HepG2 (cell line): ENCODE measurements around the gene AWAT2. TPM values are rescaled to one million over a fixed set of nuclear protein-coding genes. Genes with fewer than 3 reads are reported as not detected.

Experiments used
- ATAC-seq: fragments of 200-7000 bp; cut with Tn5 transposase; 3 replicates; pipeline ENCODE4 v1.9.1; 2020; ENCODE audit warnings: mild to moderate bottlenecking, moderate library complexity
- BruUV-seq: library from RNA; stranded (reverse); fragments of 400-500 nt; replicated peaks from 2 replicates; lab custom pipeline; 2021; lab: Mats Ljungman, UMichigan
- CTCF ChIA-PET: fragments of 300-600 bp; formaldehyde crosslinking; extraction: SDS; loops from one replicate; lab custom pipeline; 2021; ENCODE audit warnings: low total read pairs, inconsistent platforms, low intra/inter-chr PET ratio; lab: Yijun Ruan, JAX
- POLR2A ChIA-PET: fragments of 350-600 bp; sonication (Branson Sonifier 250); formaldehyde crosslinking; loops from one replicate; lab custom pipeline; 2020; ENCODE audit warnings: antibody characterized with exemption, inconsistent platforms; lab: Yijun Ruan, JAX
- DNase-seq: peaks from one replicate; pipeline ENCODE4 v3.0.0-alpha.2; 2015; ENCODE audit warnings: low spot score
- FAIRE-seq: peaks from 3 replicates; lab custom pipeline; 2011; peaks lifted over from hg19 to GRCh38; lab: Jason Lieb, UNC
- H2AFZ ChIP-seq: one replicate; pipeline ENCODE4 v1.6.1; 2011; ENCODE audit warnings: low read length, inconsistent platforms
- H3K27ac ChIP-seq: fragments of 300-600 bp; 3 replicates; pipeline ENCODE4 v1.8.0; 2011; ENCODE audit warnings: mixed run types, mild to moderate bottlenecking, mixed read lengths, low read length, inconsistent platforms; ENCODE audit not compliant: insufficient read depth; ENCODE audit errors: extremely low read length
- H3K27me3 ChIP-seq, 2 experiments: fragments of 200-600 bp in 1 of 2; 2 replicates in 1 of 2; 3 replicates in 1 of 2; pipeline versions ENCODE4 v1.6.0 to v1.8.0; 2011; ENCODE audit warnings: low read length in 2 of 2, mild to moderate bottlenecking in 2 of 2, moderate library complexity in 2 of 2, inconsistent platforms in 1 of 2; ENCODE audit not compliant: insufficient read depth in 2 of 2, control insufficient read depth in 1 of 2
- H3K36me3 ChIP-seq, 2 experiments: fragments of 200-600 bp in 1 of 2; replicated peaks in 1 of 2; 2 replicates in 1 of 2; 3 replicates in 1 of 2; pipeline versions ENCODE4 v1.5.1 to v1.8.0; 2011; ENCODE audit warnings: low read length in 2 of 2, inconsistent platforms in 1 of 2; ENCODE audit not compliant: insufficient read depth in 2 of 2, control insufficient read depth in 1 of 2
- H3K4me1 ChIP-seq: 2 replicates; pipeline ENCODE4 v1.5.1; 2012; ENCODE audit warnings: low read length, inconsistent platforms; ENCODE audit not compliant: insufficient read depth
- H3K4me2 ChIP-seq: 2 replicates; pipeline ENCODE4 v1.6.0; 2011; ENCODE audit warnings: low read depth, low read length, inconsistent platforms
- H3K4me3 ChIP-seq, 3 experiments: fragments of 200-600 bp in 1 of 3; sonication (generic), shearing (Covaris generic) in 1 of 3; replicated peaks in 1 of 3; 2 replicates each; pipeline ENCODE4 v1.5.1; 2011 to 2016; ENCODE audit warnings: low read length in 3 of 3, inconsistent platforms in 2 of 3, low read depth in 2 of 3, mild to moderate bottlenecking in 2 of 3, control low read depth in 1 of 3, mixed read lengths in 1 of 3; ENCODE audit not compliant: insufficient read depth in 1 of 3
- H3K79me2 ChIP-seq: one replicate; pipeline ENCODE4 v1.6.1; 2011; ENCODE audit warnings: low read length, inconsistent platforms; ENCODE audit not compliant: insufficient read depth
- H3K9ac ChIP-seq: 2 replicates; pipeline ENCODE4 v1.6.0; 2011; ENCODE audit warnings: mild to moderate bottlenecking, low read depth, low read length, inconsistent platforms; ENCODE audit not compliant: insufficient read depth
- H3K9me3 ChIP-seq: 2 replicates; pipeline ENCODE4 v1.5.1; 2012; ENCODE audit warnings: mild to moderate bottlenecking, low read length
- H4K20me1 ChIP-seq: 2 replicates; pipeline ENCODE4 v1.6.0; 2011; ENCODE audit warnings: inconsistent platforms, mild to moderate bottlenecking, low read length, moderate library complexity; ENCODE audit not compliant: insufficient read depth
- BCL6 ChIP-seq: IDR thresholded peaks from 2 replicates; pipeline ENCODE4 v1.6.1; 2016; ENCODE audit warnings: missing genetic modification reagents, missing compliant biosample characterization
- ELF3 ChIP-seq: IDR thresholded peaks from 2 replicates; pipeline ENCODE4 v1.6.1; 2016; ENCODE audit warnings: missing genetic modification reagents, missing compliant biosample characterization
- HMG20B ChIP-seq: conservative IDR thresholded peaks from 2 replicates; pipeline ENCODE4 v1.6.1; 2016; ENCODE audit warnings: missing genetic modification reagents, missing compliant biosample characterization
- MYNN ChIP-seq: sonication (generic); formaldehyde crosslinking; IDR thresholded peaks from 2 replicates; pipeline ENCODE4 v1.4.0; 2020; ENCODE audit warnings: mild to moderate bottlenecking, low read depth, missing genetic modification reagents
- NCOA2 ChIP-seq: sonication (generic); formaldehyde crosslinking; IDR thresholded peaks from 2 replicates; pipeline ENCODE4 v1.8.0; 2022; ENCODE audit warnings: inconsistent platforms
- PHB2 ChIP-seq: fragments of 450-650 bp; IDR thresholded peaks from 2 replicates; pipeline ENCODE4 v1.6.1; 2018; ENCODE audit not compliant: partially characterized antibody
- RARA ChIP-seq: IDR thresholded peaks from 2 replicates; pipeline ENCODE4 v1.6.1; 2016; ENCODE audit warnings: missing genetic modification reagents, missing compliant biosample characterization
- SMC3 ChIP-seq: IDR thresholded peaks from 2 replicates; pipeline ENCODE4 v1.6.1; 2011; ENCODE audit warnings: low read length, improper control_type of control experiment
- SOX13 ChIP-seq, 3 experiments: fragments of 450-650 bp in 1 of 3; sonication (generic) in 1 of 3; formaldehyde crosslinking in 1 of 3; IDR thresholded peaks in 2 of 3; conservative IDR thresholded peaks in 1 of 3; 2 replicates each; pipeline versions ENCODE4 v1.5.0 to v1.6.1; 2016 to 2020; ENCODE audit warnings: antibody characterized with exemption in 1 of 3, mild to moderate bottlenecking in 1 of 3, missing compliant biosample characterization in 1 of 3, missing genetic modification reagents in 1 of 3, moderate library complexity in 1 of 3
- ZBTB21 ChIP-seq: sonication (generic); formaldehyde crosslinking; IDR thresholded peaks from 2 replicates; pipeline ENCODE4 v1.4.0; 2020; ENCODE audit warnings: missing genetic modification reagents
- ZEB1 ChIP-seq: IDR thresholded peaks from 2 replicates; pipeline ENCODE4 v1.6.1; 2012; ENCODE audit warnings: mild to moderate bottlenecking, low read depth, inconsistent platforms; ENCODE audit not compliant: insufficient replicate concordance
- ZFP82 ChIP-seq: sonication (generic); formaldehyde crosslinking; IDR thresholded peaks from 2 replicates; pipeline ENCODE4 v1.5.1; 2020; ENCODE audit warnings: mild to moderate bottlenecking, missing genetic modification reagents, borderline replicate concordance
- WGBS: methylation state at CpG from one replicate; pipeline ENCODE4 v1.1.6; 2017; ENCODE audit warnings: low lambda C conversion rate; 5-methylcytosine and 5-hydroxymethylcytosine counted together
- in situ Hi-C: cut with HindIII; loops from 2 replicates; pipeline ENCODE4 v1.10.0; 2017; ENCODE audit warnings: low pct_unique_long_range_greater_than_20kb; ENCODE audit not compliant: extremely low pct_ligation_motif_present
- intact Hi-C: fragments of 100-400 bp; cut with micrococcal nuclease; formaldehyde crosslinking; loops from one replicate; pipeline ENCODE4 v1.10.0; 2022; ENCODE audit not compliant: unreplicated experiment
- polyA plus RNA-seq, 8 experiments: library from polyadenylated mRNA; depleted of rRNA in 3 of 8; stranded (reverse) in 7 of 8; unstranded in 1 of 8; fragments of >200 nt; fragmentation: Illumina TruSeq in 4 of 8; extraction: Trizol in 4 of 8; gene quantifications; 2 replicates each; pipeline versions ENCODE4 v1.2.1 to v1.2.3, GENCODE V29; 2011 to 2016; ENCODE audit warnings: low read depth in 4 of 8, missing spikeins in 1 of 8, mixed read lengths in 1 of 8; ENCODE audit not compliant: insufficient read depth in 1 of 8
- total RNA-seq, 5 experiments: library from RNA; depleted of rRNA; stranded (reverse); fragments of >200 nt; fragmentation: Illumina TruSeq; extraction: Trizol; gene quantifications; 2 replicates each; pipeline ENCODE4 v1.2.3, GENCODE V29; 2016; ENCODE audit warnings: low read depth in 1 of 5
- TF ChIP-seq, protein P1 (sequence below): sonication (generic); formaldehyde crosslinking; IDR thresholded peaks from 2 replicates; pipeline ENCODE4 v1.5.0; 2020; ENCODE audit warnings: mild to moderate bottlenecking, missing genetic modification reagents
- TF ChIP-seq, protein P2 (sequence below): sonication (generic); formaldehyde crosslinking; IDR thresholded peaks from 2 replicates; pipeline ENCODE4 v1.5.0; 2020; ENCODE audit warnings: mild to moderate bottlenecking, missing genetic modification reagents, moderate library complexity
- TF ChIP-seq, protein P3 (sequence below): sonication (generic); formaldehyde crosslinking; IDR thresholded peaks from 2 replicates; pipeline ENCODE4 v1.4.0; 2020; ENCODE audit warnings: missing genetic modification reagents

The AWAT2 gene
- total and polyA plus RNA-seq, 2 of the 13 experiments (the other 11 are each of a cell fraction or from before 2014, with no cell fraction given), result not detected

DNA sequence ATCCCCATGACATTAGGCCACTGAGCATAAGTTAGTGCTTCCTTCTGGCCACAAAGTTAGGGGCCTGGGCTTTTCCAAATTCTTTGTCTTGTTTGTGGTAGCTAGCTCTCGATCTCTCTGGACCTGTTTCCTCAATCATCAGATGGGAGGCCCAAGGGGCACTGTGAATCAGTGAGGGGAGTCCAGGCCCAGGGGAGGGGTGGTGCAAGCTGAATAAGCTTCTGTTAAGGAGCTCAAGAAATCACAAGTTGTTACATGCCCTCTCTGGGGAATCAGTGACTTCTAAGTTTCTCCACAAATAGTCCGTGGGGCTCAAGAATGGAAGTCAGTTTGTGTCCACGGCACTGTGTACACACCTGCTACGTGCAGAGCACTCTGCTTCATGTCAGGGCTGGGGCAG, 15.1 kb downstream of the AWAT2 start (continued):
- no peak for TF ChIP-seq ZFP82 (CRISPR knock-in tag)
- no peak for TF ChIP-seq ZBTB21 (CRISPR knock-in tag)
- TF ChIP-seq PHB2, result no peak
- TF ChIP-seq MYNN, result no peak

DNA sequence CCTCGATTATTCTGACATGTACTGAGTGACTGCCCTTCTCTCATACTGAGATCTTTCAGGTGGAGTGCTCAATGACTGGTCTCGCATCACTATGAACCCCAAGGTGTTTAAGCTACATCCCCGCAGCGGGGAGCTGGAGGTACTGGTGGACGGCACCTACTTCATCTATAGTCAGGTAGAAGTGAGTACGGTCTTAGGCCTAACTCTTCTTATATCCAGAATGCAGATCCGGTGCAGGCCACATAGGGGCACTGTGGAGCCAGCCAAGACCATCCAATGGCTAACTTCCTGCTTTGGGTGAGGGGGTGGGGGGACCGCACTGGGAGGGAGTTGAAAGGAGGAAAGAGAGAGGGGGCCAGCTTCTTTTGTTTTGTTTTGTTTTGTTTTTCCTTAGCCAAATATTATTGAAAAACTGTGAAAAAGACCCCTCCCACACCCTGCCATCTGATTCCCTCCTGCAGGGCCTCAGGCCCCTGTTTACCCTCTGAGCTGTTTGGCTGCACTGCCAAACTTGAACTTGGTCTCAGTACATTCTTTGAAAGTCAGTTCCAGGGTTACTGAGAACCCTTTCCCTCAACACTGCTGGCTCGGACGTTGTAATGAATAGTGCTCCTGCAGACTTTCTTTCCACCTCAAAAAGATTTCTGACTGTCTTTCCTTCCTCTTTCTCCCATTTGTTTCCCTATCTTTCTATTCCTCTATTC, 16.2 kb downstream of the AWAT2 start:
- FAIRE-seq, result peak; percentile 75
- no peaks in the 10 kb centered on the region for H3K79me2 ChIP-seq
- CTCF ChIA-PET, result interaction anchor here (1.2 kb wide), 1 partner anchor 64 kb away, joined by 6 read pairs; no protein-coding TSS in a partner anchor
- H3K4me3 ChIP-seq, result no peak overlapping the region
- WGBS, result 90% methylated on average over 8 of the region's 10 CpGs
- H3K9ac ChIP-seq, result no peak overlapping the region
- no peaks in the 10 kb centered on the region for H4K20me1 ChIP-seq
- POLR2A ChIA-PET, result no interaction called here
- peak; percentile 3 for DNase-seq
- no peak overlapping the region for H2AFZ ChIP-seq
- H3K36me3 ChIP-seq, result no peaks in the 10 kb centered on the region
- ATAC-seq, result peak; percentile 78
- peaks cover 9% of the 10 kb centered on the region for H3K4me1 ChIP-seq
- no peaks in the 10 kb centered on the region for H3K9me3 ChIP-seq
- no peaks in the 10 kb centered on the region for H3K27me3 ChIP-seq
- no peak overlapping the region for H3K27ac ChIP-seq
- BruUV-seq, result no TSS peak
- intact Hi-C loops (loop anchor here (5.0 kb wide), 2 partner anchors 64 to 541 kb away; no protein-coding TSS in a partner anchor), in situ Hi-C loops (loop anchor here (5.0 to 10.0 kb wide), 2 partner anchors 61 to 541 kb away; no protein-coding TSS in a partner anchor)
- no peak overlapping the region for H3K4me2 ChIP-seq
- no peak for TF ChIP-seq ZEB1
- TF ChIP-seq NCOA2 (CRISPR knock-in tag), result no peak
- 0 out of 2 replicates have a peak, but pooled peaks have one; percentile 38 for TF ChIP-seq ELF3
- TF ChIP-seq SOX13 (IDR thresholded peaks at IDR 0.05), result no peak
- no peak for TF ChIP-seq SOX13 (CRISPR knock-in tag; conservative IDR thresholded peaks at IDR 0.05 in 1 of 2, IDR thresholded peaks at IDR 0.05 in 1 of 2)
- TF ChIP-seq BCL6 (CRISPR knock-in tag), result peak; percentile 53
- TF ChIP-seq, protein P1, sequence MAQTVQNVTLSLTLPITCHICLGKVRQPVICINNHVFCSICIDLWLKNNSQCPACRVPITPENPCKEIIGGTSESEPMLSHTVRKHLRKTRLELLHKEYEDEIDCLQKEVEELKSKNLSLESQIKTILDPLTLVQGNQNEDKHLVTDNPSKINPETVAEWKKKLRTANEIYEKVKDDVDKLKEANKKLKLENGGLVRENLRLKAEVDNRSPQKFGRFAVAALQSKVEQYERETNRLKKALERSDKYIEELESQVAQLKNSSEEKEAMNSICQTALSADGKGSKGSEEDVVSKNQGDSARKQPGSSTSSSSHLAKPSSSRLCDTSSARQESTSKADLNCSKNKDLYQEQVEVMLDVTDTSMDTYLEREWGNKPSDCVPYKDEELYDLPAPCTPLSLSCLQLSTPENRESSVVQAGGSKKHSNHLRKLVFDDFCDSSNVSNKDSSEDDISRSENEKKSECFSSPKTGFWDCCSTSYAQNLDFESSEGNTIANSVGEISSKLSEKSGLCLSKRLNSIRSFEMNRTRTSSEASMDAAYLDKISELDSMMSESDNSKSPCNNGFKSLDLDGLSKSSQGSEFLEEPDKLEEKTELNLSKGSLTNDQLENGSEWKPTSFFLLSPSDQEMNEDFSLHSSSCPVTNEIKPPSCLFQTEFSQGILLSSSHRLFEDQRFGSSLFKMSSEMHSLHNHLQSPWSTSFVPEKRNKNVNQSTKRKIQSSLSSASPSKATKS (CRISPR knock-in tag), result no peak
- TF ChIP-seq HMG20B (CRISPR knock-in tag), result no peak
- TF ChIP-seq, protein P2, sequence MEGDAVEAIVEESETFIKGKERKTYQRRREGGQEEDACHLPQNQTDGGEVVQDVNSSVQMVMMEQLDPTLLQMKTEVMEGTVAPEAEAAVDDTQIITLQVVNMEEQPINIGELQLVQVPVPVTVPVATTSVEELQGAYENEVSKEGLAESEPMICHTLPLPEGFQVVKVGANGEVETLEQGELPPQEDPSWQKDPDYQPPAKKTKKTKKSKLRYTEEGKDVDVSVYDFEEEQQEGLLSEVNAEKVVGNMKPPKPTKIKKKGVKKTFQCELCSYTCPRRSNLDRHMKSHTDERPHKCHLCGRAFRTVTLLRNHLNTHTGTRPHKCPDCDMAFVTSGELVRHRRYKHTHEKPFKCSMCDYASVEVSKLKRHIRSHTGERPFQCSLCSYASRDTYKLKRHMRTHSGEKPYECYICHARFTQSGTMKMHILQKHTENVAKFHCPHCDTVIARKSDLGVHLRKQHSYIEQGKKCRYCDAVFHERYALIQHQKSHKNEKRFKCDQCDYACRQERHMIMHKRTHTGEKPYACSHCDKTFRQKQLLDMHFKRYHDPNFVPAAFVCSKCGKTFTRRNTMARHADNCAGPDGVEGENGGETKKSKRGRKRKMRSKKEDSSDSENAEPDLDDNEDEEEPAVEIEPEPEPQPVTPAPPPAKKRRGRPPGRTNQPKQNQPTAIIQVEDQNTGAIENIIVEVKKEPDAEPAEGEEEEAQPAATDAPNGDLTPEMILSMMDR (CRISPR knock-in tag), result peak; percentile 72
- TF ChIP-seq SMC3, result 0 out of 2 replicates have a peak, but pooled peaks have one; percentile 43
- TF ChIP-seq, protein P3, sequence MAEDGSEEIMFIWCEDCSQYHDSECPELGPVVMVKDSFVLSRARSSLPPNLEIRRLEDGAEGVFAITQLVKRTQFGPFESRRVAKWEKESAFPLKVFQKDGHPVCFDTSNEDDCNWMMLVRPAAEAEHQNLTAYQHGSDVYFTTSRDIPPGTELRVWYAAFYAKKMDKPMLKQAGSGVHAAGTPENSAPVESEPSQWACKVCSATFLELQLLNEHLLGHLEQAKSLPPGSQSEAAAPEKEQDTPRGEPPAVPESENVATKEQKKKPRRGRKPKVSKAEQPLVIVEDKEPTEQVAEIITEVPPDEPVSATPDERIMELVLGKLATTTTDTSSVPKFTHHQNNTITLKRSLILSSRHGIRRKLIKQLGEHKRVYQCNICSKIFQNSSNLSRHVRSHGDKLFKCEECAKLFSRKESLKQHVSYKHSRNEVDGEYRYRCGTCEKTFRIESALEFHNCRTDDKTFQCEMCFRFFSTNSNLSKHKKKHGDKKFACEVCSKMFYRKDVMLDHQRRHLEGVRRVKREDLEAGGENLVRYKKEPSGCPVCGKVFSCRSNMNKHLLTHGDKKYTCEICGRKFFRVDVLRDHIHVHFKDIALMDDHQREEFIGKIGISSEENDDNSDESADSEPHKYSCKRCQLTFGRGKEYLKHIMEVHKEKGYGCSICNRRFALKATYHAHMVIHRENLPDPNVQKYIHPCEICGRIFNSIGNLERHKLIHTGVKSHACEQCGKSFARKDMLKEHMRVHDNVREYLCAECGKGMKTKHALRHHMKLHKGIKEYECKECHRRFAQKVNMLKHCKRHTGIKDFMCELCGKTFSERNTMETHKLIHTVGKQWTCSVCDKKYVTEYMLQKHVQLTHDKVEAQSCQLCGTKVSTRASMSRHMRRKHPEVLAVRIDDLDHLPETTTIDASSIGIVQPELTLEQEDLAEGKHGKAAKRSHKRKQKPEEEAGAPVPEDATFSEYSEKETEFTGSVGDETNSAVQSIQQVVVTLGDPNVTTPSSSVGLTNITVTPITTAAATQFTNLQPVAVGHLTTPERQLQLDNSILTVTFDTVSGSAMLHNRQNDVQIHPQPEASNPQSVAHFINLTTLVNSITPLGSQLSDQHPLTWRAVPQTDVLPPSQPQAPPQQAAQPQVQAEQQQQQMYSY (CRISPR knock-in tag), result no peak
- TF ChIP-seq RARA, result peak; percentile 20; the same call in 1 of the 2 replicates
